Prostate gland (tissue), 2 donors: ENCODE data around the gene CELF2.

Experiments
- CTCF ChIP-seq, 4 experiments: fragments of 200-600 bp in 2 of 4; fragments of 450-650 bp in 2 of 4; sonication (generic) in 2 of 4; IDR thresholded peaks; 1 replicate in 3 of 4; 2 replicates in 1 of 4; pipeline ENCODE4 v1.5.1; 2016 to 2019; ENCODE audit warnings: antibody characterized with exemption in 4 of 4, mild to moderate bottlenecking in 2 of 4, moderate library complexity in 2 of 4
- POLR2A ChIP-seq: fragments of 450-650 bp; IDR thresholded peaks from one replicate; pipeline ENCODE4 v1.6.1; 2016; ENCODE audit warnings: antibody characterized with exemption, mild to moderate bottlenecking
- POLR2AphosphoS5 ChIP-seq: sonication (generic); formaldehyde crosslinking; IDR thresholded peaks from one replicate; pipeline ENCODE4 v1.6.1; 2017; ENCODE audit warnings: antibody characterized with exemption

- no peak for TF ChIP-seq POLR2A
- no peak for TF ChIP-seq POLR2AphosphoS5
- no peak for TF ChIP-seq CTCF (IDR thresholded peaks at IDR 0.05)
Observed at GRCh38 chr10:11373717-11374171, 356.1 kb downstream of the CELF2 start.
